Spleen (tissue), 13 donors: Measurements from ENCODE around the gene ACAT2. TPM values are rescaled to one million over a fixed set of nuclear protein-coding genes. Genes with fewer than 3 reads are reported as not detected.
"Not testable (repeated sequence)": the region's sequence is repeated elsewhere in the genome, so short reads cannot be mapped to it uniquely, and the experiment has no call there.

Experiments used
- DNase-seq: peaks from one replicate; pipeline ENCODE4 v3.0.0-alpha.2; 2020
- H3K27ac ChIP-seq, 8 donors: fragments of 200-600 bp; sonication (generic) in 7 of 8; 1 replicate in 4 of 8; 2 replicates in 4 of 8; pipeline versions ENCODE4 v1.5.0 to v1.8.0; 2016 to 2021; ENCODE audit warnings: inconsistent platforms in 4 of 8, mild to moderate bottlenecking in 4 of 8, moderate library complexity in 1 of 8
- H3K27me3 ChIP-seq, 7 donors: fragments of 200-600 bp; sonication (generic) in 6 of 7; replicated peaks in 1 of 7; 1 replicate in 4 of 7; 2 replicates in 3 of 7; pipeline versions ENCODE4 v1.5.0 to v1.8.0; 2016 to 2021; ENCODE audit warnings: inconsistent platforms in 3 of 7, mild to moderate bottlenecking in 1 of 7
- H3K36me3 ChIP-seq, 6 donors: fragments of 200-600 bp; sonication (generic) in 5 of 6; 1 replicate in 4 of 6; 2 replicates in 2 of 6; pipeline versions ENCODE4 v1.5.0 to v1.8.0; 2016 to 2021; ENCODE audit warnings: inconsistent platforms in 2 of 6
- H3K4me1 ChIP-seq, 6 donors: fragments of 200-600 bp; sonication (generic) in 5 of 6; 1 replicate in 3 of 6; 2 replicates in 3 of 6; pipeline versions ENCODE4 v1.5.0 to v1.8.0; 2016 to 2021; ENCODE audit warnings: inconsistent platforms in 3 of 6
- H3K4me3 ChIP-seq, 8 donors: fragments of 200-600 bp; sonication (generic) in 7 of 8; 1 replicate in 4 of 8; 2 replicates in 4 of 8; pipeline versions ENCODE4 v1.5.0 to v1.8.0; 2016 to 2021; ENCODE audit warnings: inconsistent platforms in 4 of 8, mild to moderate bottlenecking in 4 of 8, moderate library complexity in 2 of 8
- H3K9me3 ChIP-seq, 8 donors: fragments of 200-600 bp; sonication (generic) in 7 of 8; 1 replicate in 4 of 8; 2 replicates in 4 of 8; pipeline versions ENCODE4 v1.5.0 to v1.8.0; 2016 to 2021; ENCODE audit warnings: inconsistent platforms in 4 of 8
- POLR2A ChIP-seq, 3 donors: fragments of 450-650 bp; IDR thresholded peaks; one replicate each; pipeline ENCODE4 v1.5.1; 2017; ENCODE audit warnings: antibody characterized with exemption in 3 of 3, mild to moderate bottlenecking in 1 of 3
- POLR2AphosphoS5 ChIP-seq, 3 donors: sonication (generic); formaldehyde crosslinking; IDR thresholded peaks; one replicate each; pipeline ENCODE4 v1.5.1; 2017; ENCODE audit warnings: antibody characterized with exemption in 3 of 3
- WGBS, 5 donors: extraction: QIAGEN DNeasy Blood & Tissue Kit in 3 of 5; methylation state at CpG; one replicate each; pipeline versions ENCODE4 v1.1.5 to v1.1.7; 2013 to 2018; 5-methylcytosine and 5-hydroxymethylcytosine counted together
- intact Hi-C: fragments of 100-400 bp; cut with DNase I; formaldehyde crosslinking; loops from one replicate; pipeline ENCODE4 v1.15.0; 2023; ENCODE audit warnings: low total_unique reads
- long read RNA-seq, 2 donors: transcript quantifications; one replicate each; lab custom pipeline, GENCODE V29; 2026
- polyA plus RNA-seq, 3 donors: library from polyadenylated mRNA; stranded (reverse); fragments of 200-250 nt; gene quantifications; one replicate each; pipeline ENCODE4 v1.2.1, GENCODE V29; 2013
- total RNA-seq, 7 donors: library from RNA; depleted of rRNA in 3 of 7; stranded (reverse); fragments of >200 nt in 3 of 7; fragmentation: NEBNext Ultra II Directional in 4 of 7; extraction: Animal tissue kit (Norgen Biotek cat#: 25700) in 4 of 7; gene quantifications; one replicate each; pipeline versions ENCODE4 v1.1.0 to v1.2.1, GENCODE V29; 2016 to 2021
- TF ChIP-seq, protein P1 (sequence below), 11 experiments: fragments of 200-600 bp in 7 of 11; fragments of 450-650 bp in 4 of 11; sonication (generic) in 4 of 11; IDR thresholded peaks in 8 of 11; conservative IDR thresholded peaks in 3 of 11; 1 replicate in 7 of 11; 2 replicates in 4 of 11; pipeline versions ENCODE4 v1.4.0 to v1.8.0; 2016 to 2021; ENCODE audit warnings: antibody characterized with exemption in 11 of 11, inconsistent platforms in 4 of 11, mild to moderate bottlenecking in 1 of 11
- donor health status: healthy with polysubstance abuse.
- donor health status: DM: no; HTN: no; CAD: no; lungs with moderate emphysema.
- donor health status: DM: no; HTN: no; CAD: no.
- donor health status: Bipolar disorder and iron deficiency.
- donor health status: healthy.
- donor health status: DM: no; HTN: no; CAD: no.
- donor health status: DM: yes; HTN: yes; CAD: no.

ACAT2 gene
- total RNA-seq, result 10 to 100 TPM in 4 of 7 donors, 1 to 10 TPM in 3; 6.0 to 17.4 (median 13.6) TPM
- polyA plus RNA-seq, result 10 to 100 TPM; 12.7 to 14.9 (median 14.5) TPM
- long read RNA-seq, donor 1, transcript ACAT2-201 (9 exons, 3,180 nt), result major isoform, 16 of 53 reads
- long read RNA-seq, donor 1, partial matches to known transcripts, result 37 of 53 reads
- long read RNA-seq, donor 1, other reads (novel, unspliced or antisense), result 0 of 53 reads
- long read RNA-seq, donor 2, transcript ACAT2-201 (9 exons, 3,180 nt), result major isoform, 8 of 8 reads
- long read RNA-seq, donor 2, partial matches to known transcripts, result 0 of 8 reads
- long read RNA-seq, donor 2, other reads (novel, unspliced or antisense), result 0 of 8 reads

DNA sequence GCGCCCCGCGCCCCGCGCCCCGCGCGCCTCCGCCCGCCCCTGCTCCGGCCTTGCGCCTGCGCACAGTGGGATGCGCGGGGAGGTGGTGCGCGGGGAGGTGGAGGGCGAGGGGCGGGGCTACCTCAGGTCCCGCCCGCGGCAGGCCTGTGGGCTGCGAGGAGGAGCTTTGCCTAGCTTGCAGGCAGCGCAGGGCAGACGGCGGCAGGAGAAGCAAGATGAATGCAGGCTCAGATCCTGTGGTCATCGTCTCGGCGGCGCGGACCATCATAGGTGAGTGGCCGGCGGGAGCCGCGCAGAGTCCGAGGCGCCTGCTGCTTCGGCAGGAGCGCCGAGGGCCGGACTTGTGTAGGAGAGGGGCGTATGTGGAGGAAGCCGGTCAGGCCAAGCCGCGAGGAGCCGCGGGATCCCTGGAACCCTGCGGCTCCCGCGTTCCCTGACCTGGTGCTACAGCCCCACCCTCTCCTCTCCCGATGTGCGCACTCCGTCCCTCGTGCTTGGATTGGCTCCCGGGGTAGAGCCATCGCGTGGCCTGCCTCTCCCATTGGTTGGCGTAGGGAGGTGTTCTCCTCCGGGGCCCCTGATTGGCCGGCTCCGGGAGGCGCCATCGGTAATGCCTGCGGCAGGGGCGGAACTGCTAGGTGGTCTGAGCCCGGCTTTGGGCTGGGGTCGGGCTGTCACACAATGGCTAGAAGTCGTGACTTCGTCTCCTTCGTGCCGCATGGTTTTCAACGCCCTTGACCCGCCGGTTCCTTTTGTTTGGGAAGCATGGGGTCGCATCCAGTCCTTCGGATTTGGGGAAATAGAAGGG is at the start of gene ACAT2:
Gene ACAT2 (plus strand): TSS at position 173 of the 808 bp plus-strand sequence. CDS start 43 bp downstream, at position 216.
- Histone ChIP-seq H3K4me3 (peak within 1 kb of the TSS; percentile 72 to 99 (median 94)), H3K27me3 (no peaks in the 10 kb centered on the region), H3K9me3 (no peaks in the 10 kb centered on the region), H3K4me1 (peaks cover 0 to 39% (median 22%) of the 10 kb centered on the region in 6 donors), H3K36me3 (peaks cover 0 to 52% (median 20%) of the 10 kb centered on the region in 6 donors), H3K27ac (peak within 1 kb of the TSS; percentile 96 to 99 (median 98))
- DNase-seq, result peak; percentile 98
- intact Hi-C loops, result loop anchor here (5.0 kb wide), 1 partner anchor 35 kb away; the partner anchor contains the start of gene WTAP
- WGBS, 5 donors, result 0 to 1% (median 1%) methylated on average over 27 to 76 of the region's 76 CpGs
- TF ChIP-seq POLR2A (IDR thresholded peaks at IDR 0.05) (no peak), POLR2AphosphoS5 (IDR thresholded peaks at IDR 0.05) (peak; percentile 78 to 87 (median 87))
- TF ChIP-seq, protein P1, sequence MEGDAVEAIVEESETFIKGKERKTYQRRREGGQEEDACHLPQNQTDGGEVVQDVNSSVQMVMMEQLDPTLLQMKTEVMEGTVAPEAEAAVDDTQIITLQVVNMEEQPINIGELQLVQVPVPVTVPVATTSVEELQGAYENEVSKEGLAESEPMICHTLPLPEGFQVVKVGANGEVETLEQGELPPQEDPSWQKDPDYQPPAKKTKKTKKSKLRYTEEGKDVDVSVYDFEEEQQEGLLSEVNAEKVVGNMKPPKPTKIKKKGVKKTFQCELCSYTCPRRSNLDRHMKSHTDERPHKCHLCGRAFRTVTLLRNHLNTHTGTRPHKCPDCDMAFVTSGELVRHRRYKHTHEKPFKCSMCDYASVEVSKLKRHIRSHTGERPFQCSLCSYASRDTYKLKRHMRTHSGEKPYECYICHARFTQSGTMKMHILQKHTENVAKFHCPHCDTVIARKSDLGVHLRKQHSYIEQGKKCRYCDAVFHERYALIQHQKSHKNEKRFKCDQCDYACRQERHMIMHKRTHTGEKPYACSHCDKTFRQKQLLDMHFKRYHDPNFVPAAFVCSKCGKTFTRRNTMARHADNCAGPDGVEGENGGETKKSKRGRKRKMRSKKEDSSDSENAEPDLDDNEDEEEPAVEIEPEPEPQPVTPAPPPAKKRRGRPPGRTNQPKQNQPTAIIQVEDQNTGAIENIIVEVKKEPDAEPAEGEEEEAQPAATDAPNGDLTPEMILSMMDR (IDR thresholded peaks at IDR 0.05 in 8 of 11, conservative IDR thresholded peaks at IDR 0.05 in 3 of 11), result peak in 7 of 11 experiments; percentile 27 to 57 (median 40)

DNA sequence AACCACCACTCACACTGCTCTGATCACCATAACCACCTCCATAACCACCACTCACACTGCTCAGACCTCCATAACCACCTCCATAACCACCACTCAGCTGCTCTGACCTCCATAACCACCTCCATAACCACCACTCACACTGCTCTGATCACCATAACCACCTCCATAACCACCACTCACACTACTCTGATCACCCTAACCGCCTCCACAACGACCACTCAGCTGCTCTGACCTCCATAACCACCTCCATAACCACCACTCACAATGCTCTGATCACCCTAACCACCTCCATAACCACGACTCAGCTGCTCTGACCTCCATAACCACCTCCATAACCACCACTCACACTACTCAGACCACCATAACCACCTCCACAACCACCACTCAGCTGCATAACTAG is 49.5 kb upstream of the ACAT2 start:
- intact Hi-C loops, H3K27ac ChIP-seq, H3K4me3 ChIP-seq, H3K9me3 ChIP-seq, H3K27me3 ChIP-seq, H3K36me3 ChIP-seq, DNase-seq: not testable (repeated sequence)
- WGBS, 5 donors, result 86 to 91% (median 87%) methylated on average over 3 of the region's 3 CpGs
- H3K4me1 ChIP-seq, result peaks cover 4 to 33% (median 19%) of the 10 kb centered on the region in 6 donors

DNA sequence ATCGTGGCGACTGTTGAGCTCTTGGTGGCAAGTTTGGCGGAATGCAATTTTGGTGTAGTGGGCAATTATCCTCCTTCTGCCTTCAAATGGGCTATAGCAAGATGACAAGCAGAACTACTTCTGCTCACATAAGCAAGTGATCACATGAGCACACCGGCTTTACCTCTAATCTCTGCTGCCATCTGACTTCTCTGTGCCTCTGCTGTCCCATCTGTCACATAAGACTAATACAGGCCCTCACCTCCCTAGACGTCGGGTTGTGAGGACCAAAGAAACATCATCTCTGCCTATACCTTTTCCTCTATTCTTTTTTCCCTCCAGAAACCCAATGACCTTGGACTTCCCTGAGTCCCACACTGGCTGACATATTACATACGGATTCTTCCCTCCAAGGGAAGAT is 47.9 kb upstream of the ACAT2 start:
- intact Hi-C loops, result no loop called here
- DNase-seq, result no peak
- 93 to 96% (median 95%) methylated on average over 7 of the region's 7 CpGs for WGBS, 5 donors
- Histone ChIP-seq H3K4me3 (peak overlapping the region in 1 of 8 donors; percentile 18), H3K36me3 (no peaks in the 10 kb centered on the region), H3K4me1 (peaks cover 4 to 35% (median 19%) of the 10 kb centered on the region in 6 donors), H3K27me3 (no peaks in the 10 kb centered on the region), H3K9me3 (no peaks in the 10 kb centered on the region), H3K27ac (peak overlapping the region in 3 of 8 donors; percentile 75 to 88 (median 79))
- TF ChIP-seq POLR2A (IDR thresholded peaks at IDR 0.05) (no peak), POLR2AphosphoS5 (IDR thresholded peaks at IDR 0.05) (no peak)
- TF ChIP-seq, protein P1 (IDR thresholded peaks at IDR 0.05 in 8 of 11, conservative IDR thresholded peaks at IDR 0.05 in 3 of 11), result no peak

DNA sequence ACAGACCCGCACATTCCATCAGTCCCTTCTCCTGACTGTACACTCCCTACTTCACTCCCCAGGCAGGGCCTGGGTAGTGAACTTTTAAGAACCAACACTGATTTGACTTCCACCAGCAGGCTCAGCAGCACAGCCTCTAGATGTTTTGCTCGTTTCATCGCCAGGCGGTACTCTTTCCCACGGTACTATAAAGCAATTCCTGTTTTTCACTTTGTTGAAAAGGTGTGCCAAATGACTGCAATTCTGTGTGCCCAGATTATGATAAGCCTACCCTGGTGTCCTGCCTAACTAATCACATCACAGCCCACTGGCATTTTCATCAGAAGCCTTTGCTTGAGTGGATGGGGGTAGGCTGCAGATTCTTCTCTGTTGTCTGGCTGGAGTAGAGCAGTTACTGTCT is 47.4 kb upstream of the ACAT2 start:
- Histone ChIP-seq H3K27ac (peak overlapping the region in 4 of 8 donors; percentile 75 to 88 (median 79)), H3K27me3 (no peaks in the 10 kb centered on the region), H3K4me1 (peaks cover 4 to 35% (median 19%) of the 10 kb centered on the region in 6 donors), H3K36me3 (no peaks in the 10 kb centered on the region), H3K9me3 (no peaks in the 10 kb centered on the region), H3K4me3 (peak overlapping the region in 1 of 8 donors; percentile 18)
- TF ChIP-seq POLR2AphosphoS5 (IDR thresholded peaks at IDR 0.05) (no peak), POLR2A (IDR thresholded peaks at IDR 0.05) (no peak)
- TF ChIP-seq, protein P1 (IDR thresholded peaks at IDR 0.05 in 8 of 11, conservative IDR thresholded peaks at IDR 0.05 in 3 of 11), result no peak
- DNase-seq, result no peak
- intact Hi-C loops, result no loop called here
- WGBS, 5 donors, result 68 to 88% (median 87%) methylated on average over 5 of the region's 5 CpGs
